Skeletal muscle tissue (tissue), 4 donors: ENCODE data around the gene NEDD4L. TPM values are rescaled to one million over a fixed set of nuclear protein-coding genes. Genes with fewer than 3 reads are reported as not detected.

Source experiments
- H3K27ac ChIP-seq: one replicate; pipeline ENCODE4 v1.7.0; 2013; ENCODE audit warnings: mild to moderate bottlenecking, low read depth, low read length, inconsistent platforms
- H3K27me3 ChIP-seq, 3 donors: one replicate each; pipeline ENCODE4 v1.7.0; 2013; ENCODE audit warnings: low read length in 3 of 3; ENCODE audit not compliant: control insufficient read depth in 3 of 3, insufficient read depth in 3 of 3
- H3K36me3 ChIP-seq, 3 donors: one replicate each; pipeline ENCODE4 v1.7.0; 2013; ENCODE audit warnings: low read length in 3 of 3; ENCODE audit not compliant: control insufficient read depth in 3 of 3, insufficient read depth in 3 of 3
- H3K4me1 ChIP-seq, 3 donors: one replicate each; pipeline ENCODE4 v1.7.0; 2013; ENCODE audit warnings: low read length in 3 of 3, mild to moderate bottlenecking in 3 of 3; ENCODE audit not compliant: control insufficient read depth in 3 of 3, insufficient read depth in 3 of 3
- H3K4me3 ChIP-seq, 3 donors: one replicate each; pipeline ENCODE4 v1.7.0; 2013; ENCODE audit warnings: low read length in 3 of 3
- H3K9ac ChIP-seq, 3 donors: one replicate each; pipeline ENCODE4 v1.7.0; 2013; ENCODE audit warnings: low read length in 3 of 3, mild to moderate bottlenecking in 3 of 3, moderate library complexity in 2 of 3, low read depth in 1 of 3
- H3K9me3 ChIP-seq, 3 donors: one replicate each; pipeline ENCODE4 v1.7.0; 2013; ENCODE audit warnings: low read length in 3 of 3; ENCODE audit not compliant: control insufficient read depth in 3 of 3
- total RNA-seq: library from RNA; depleted of rRNA; stranded (reverse); fragments of >200 nt; gene quantifications from one replicate; pipeline ENCODE4 v1.2.3, GENCODE V29; 2014
- donor health status: Osteomylitis.

NEDD4L gene
- total RNA-seq, 1 donor from 2014 or later: 34.4 TPM

- Histone ChIP-seq H3K27ac (no peak overlapping the region), H3K36me3 (peaks cover 17 to 55% (median 35%) of the 10 kb centered on the region in 3 donors), H3K27me3 (no peaks in the 10 kb centered on the region), H3K4me3 (no peak overlapping the region), H3K9ac (no peak overlapping the region), H3K4me1 (peaks cover 16 to 26% (median 25%) of the 10 kb centered on the region in 3 donors), H3K9me3 (no peaks in the 10 kb centered on the region)
Measured at GRCh38 chr18:58387716-58388115, 343.7 kb downstream of the NEDD4L start.

- Histone ChIP-seq H3K36me3 (peaks cover 17 to 48% (median 30%) of the 10 kb centered on the region in 3 donors), H3K27me3 (no peaks in the 10 kb centered on the region), H3K27ac (no peak overlapping the region), H3K9me3 (no peaks in the 10 kb centered on the region), H3K9ac (no peak overlapping the region), H3K4me1 (peaks cover 16 to 26% (median 25%) of the 10 kb centered on the region in 3 donors), H3K4me3 (no peak overlapping the region)
Measured at GRCh38 chr18:58388736-58389135, 344.7 kb downstream of the NEDD4L start.

GRCh38 chr18:58389745-58390144 is 345.7 kb downstream of the NEDD4L start:
- peak overlapping the region; percentile 68 for H3K27ac ChIP-seq
- H3K27me3 ChIP-seq: no peaks in the 10 kb centered on the region
- no peak overlapping the region for H3K9ac ChIP-seq
- H3K36me3 ChIP-seq: peaks cover 18 to 43% (median 21%) of the 10 kb centered on the region in 3 donors
- H3K4me3 ChIP-seq: no peak overlapping the region
- H3K9me3 ChIP-seq: no peaks in the 10 kb centered on the region
- H3K4me1 ChIP-seq: peaks cover 16 to 26% (median 25%) of the 10 kb centered on the region in 3 donors

- peaks cover 16 to 29% (median 25%) of the 10 kb centered on the region in 3 donors for H3K4me1 ChIP-seq
Measured at GRCh38 chr18:58390399-58390798, 346.4 kb downstream of the NEDD4L start.

GRCh38 chr18:58391231-58391825 is 347.3 kb downstream of the NEDD4L start:
- Histone ChIP-seq H3K9me3 (no peaks in the 10 kb centered on the region), H3K27ac (peak overlapping the region; percentile 68), H3K9ac (peak overlapping the region in 1 of 3 donors; percentile 64), H3K4me3 (no peak overlapping the region), H3K36me3 (peaks cover 12 to 37% (median 16%) of the 10 kb centered on the region in 3 donors), H3K27me3 (no peaks in the 10 kb centered on the region), H3K4me1 (peaks cover 16 to 29% (median 25%) of the 10 kb centered on the region in 3 donors)

More at GRCh38 chr18:58390399-58390798, 346.4 kb downstream of the NEDD4L start:
- Histone ChIP-seq H3K4me3 (peak overlapping the region in 2 of 3 donors; percentile 56 to 60), H3K9ac (peak overlapping the region in 2 of 3 donors; percentile 27 to 64), H3K27me3 (no peaks in the 10 kb centered on the region), H3K27ac (peak overlapping the region; percentile 68), H3K36me3 (peaks cover 15 to 39% (median 17%) of the 10 kb centered on the region in 3 donors), H3K9me3 (no peaks in the 10 kb centered on the region)

- H3K4me3 ChIP-seq: no peak overlapping the region
- H3K9ac ChIP-seq: peak overlapping the region in 1 of 3 donors; percentile 64
- no peaks in the 10 kb centered on the region for H3K9me3 ChIP-seq
- H3K4me1 ChIP-seq: peaks cover 16 to 29% (median 25%) of the 10 kb centered on the region in 3 donors
- H3K36me3 ChIP-seq: peaks cover 10 to 36% (median 11%) of the 10 kb centered on the region in 3 donors
- H3K27me3 ChIP-seq: no peaks in the 10 kb centered on the region
- no peak overlapping the region for H3K27ac ChIP-seq
Measured at GRCh38 chr18:58391932-58392323, 347.9 kb downstream of the NEDD4L start.

GRCh38 chr18:58392324-58393000 is 348.4 kb downstream of the NEDD4L start:
- Histone ChIP-seq H3K27me3 (no peaks in the 10 kb centered on the region), H3K4me1 (peaks cover 16 to 29% (median 25%) of the 10 kb centered on the region in 3 donors), H3K9ac (no peak overlapping the region), H3K9me3 (no peaks in the 10 kb centered on the region), H3K4me3 (no peak overlapping the region), H3K36me3 (peaks cover 11 to 35% (median 12%) of the 10 kb centered on the region in 3 donors), H3K27ac (no peak overlapping the region)

GRCh38 chr18:58393295-58393694 is 349.3 kb downstream of the NEDD4L start:
- H3K9ac ChIP-seq: no peak overlapping the region
- H3K9me3 ChIP-seq: no peaks in the 10 kb centered on the region
- peaks cover 7 to 28% (median 10%) of the 10 kb centered on the region in 3 donors for H3K36me3 ChIP-seq
- no peak overlapping the region for H3K27ac ChIP-seq
- H3K27me3 ChIP-seq: no peaks in the 10 kb centered on the region
- peaks cover 16 to 29% (median 25%) of the 10 kb centered on the region in 3 donors for H3K4me1 ChIP-seq
- H3K4me3 ChIP-seq: no peak overlapping the region

- H3K27me3 ChIP-seq: no peaks in the 10 kb centered on the region
- no peak overlapping the region for H3K9ac ChIP-seq
- H3K36me3 ChIP-seq: peaks cover 6 to 26% (median 7%) of the 10 kb centered on the region in 3 donors
- H3K27ac ChIP-seq: no peak overlapping the region
- H3K9me3 ChIP-seq: no peaks in the 10 kb centered on the region
- H3K4me3 ChIP-seq: no peak overlapping the region
- H3K4me1 ChIP-seq: peaks cover 16 to 25% (median 25%) of the 10 kb centered on the region in 3 donors
Measured at GRCh38 chr18:58394046-58394445, 350.0 kb downstream of the NEDD4L start.
